Testis (tissue), 2 donors: ENCODE data around the gene OPRL1.

ENCODE experiments used
- POLR2A ChIP-seq: fragments of 450-650 bp; IDR thresholded peaks from one replicate; pipeline ENCODE4 v1.6.1; 2017; ENCODE audit warnings: antibody characterized with exemption, mild to moderate bottlenecking, moderate library complexity
- TF ChIP-seq, protein P1 (sequence below), 3 experiments: fragments of 450-650 bp in 2 of 3; fragments of 200-600 bp in 1 of 3; sonication (generic) in 1 of 3; IDR thresholded peaks; one replicate each; pipeline ENCODE4 v1.5.1; 2016 to 2019; ENCODE audit warnings: antibody characterized with exemption in 3 of 3, mild to moderate bottlenecking in 2 of 3, moderate library complexity in 1 of 3

DNA sequence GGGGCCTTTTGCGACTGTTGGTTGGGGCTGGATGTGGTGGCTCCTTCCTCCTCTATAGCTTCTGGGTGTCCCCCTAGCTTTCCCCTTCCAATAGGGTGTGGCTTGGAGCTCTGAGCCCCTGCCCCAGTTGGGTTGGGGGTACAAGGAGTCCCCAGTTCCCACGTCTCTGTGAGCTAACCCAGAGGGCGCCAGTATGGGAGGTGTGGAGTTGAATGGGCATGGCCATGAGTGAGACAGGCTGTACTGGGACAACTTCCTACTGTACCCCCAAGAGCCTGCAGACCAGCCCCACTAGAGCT, 42.7 kb upstream of the OPRL1 start:
- TF ChIP-seq, protein P1, sequence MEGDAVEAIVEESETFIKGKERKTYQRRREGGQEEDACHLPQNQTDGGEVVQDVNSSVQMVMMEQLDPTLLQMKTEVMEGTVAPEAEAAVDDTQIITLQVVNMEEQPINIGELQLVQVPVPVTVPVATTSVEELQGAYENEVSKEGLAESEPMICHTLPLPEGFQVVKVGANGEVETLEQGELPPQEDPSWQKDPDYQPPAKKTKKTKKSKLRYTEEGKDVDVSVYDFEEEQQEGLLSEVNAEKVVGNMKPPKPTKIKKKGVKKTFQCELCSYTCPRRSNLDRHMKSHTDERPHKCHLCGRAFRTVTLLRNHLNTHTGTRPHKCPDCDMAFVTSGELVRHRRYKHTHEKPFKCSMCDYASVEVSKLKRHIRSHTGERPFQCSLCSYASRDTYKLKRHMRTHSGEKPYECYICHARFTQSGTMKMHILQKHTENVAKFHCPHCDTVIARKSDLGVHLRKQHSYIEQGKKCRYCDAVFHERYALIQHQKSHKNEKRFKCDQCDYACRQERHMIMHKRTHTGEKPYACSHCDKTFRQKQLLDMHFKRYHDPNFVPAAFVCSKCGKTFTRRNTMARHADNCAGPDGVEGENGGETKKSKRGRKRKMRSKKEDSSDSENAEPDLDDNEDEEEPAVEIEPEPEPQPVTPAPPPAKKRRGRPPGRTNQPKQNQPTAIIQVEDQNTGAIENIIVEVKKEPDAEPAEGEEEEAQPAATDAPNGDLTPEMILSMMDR (IDR thresholded peaks at IDR 0.05): no peak
- TF ChIP-seq POLR2A: no peak
